Measurements from ENCODE around the gene ZNF507. TPM values are rescaled to one million over a fixed set of nuclear protein-coding genes. Genes with fewer than 3 reads are reported as not detected.
A peak's percentile ranks its signal among the peaks of the same experiment; 100 is the strongest.

ZNF507 gene
- total and polyA plus RNA-seq, 2 of the 8 experiments (the other 6 are each of a cell fraction or from before 2014, with no cell fraction given): 8.6 to 28.8 TPM

- Histone ChIP-seq H3K4me1 (replicated peaks in 1 of 4; ENCODE audit: control insufficient read depth in 3 of 4, insufficient read depth in 4 of 4, low read length in 3 of 4) (no peaks in the 10 kb centered on the region), H2BK12ac (ENCODE audit: low read depth, low read length) (no peak overlapping the region), H3K14ac (ENCODE audit: insufficient read length) (no peak overlapping the region), H2BK20ac (ENCODE audit: low read length) (no peak overlapping the region), H3K4me2 (ENCODE audit: insufficient read depth in 1 of 2, low read depth in 2 of 2, low read length in 2 of 2) (no peak overlapping the region), H2BK5ac (ENCODE audit: low read depth, low read length) (no peak overlapping the region), H4K5ac (ENCODE audit: insufficient read length, low read depth, low read length) (no peak overlapping the region), H4K91ac (replicated peaks; ENCODE audit: insufficient read length, low read length) (no peak overlapping the region), H3K27me3 (replicated peaks in 1 of 4; ENCODE audit: control insufficient read depth in 3 of 4, extremely low read depth in 1 of 4, insufficient read depth in 3 of 4, low read length in 3 of 4) (no peaks in the 10 kb centered on the region), H2BK120ac (replicated peaks; ENCODE audit: low read depth, low read length) (no peak overlapping the region), H3K18ac (ENCODE audit: extremely low read depth, low read length) (no peak overlapping the region), H3K27ac (ENCODE audit: low read depth, low read length) (no peak overlapping the region), H2AK5ac (ENCODE audit: low read depth, low read length) (no peak overlapping the region), H3K9me3 (ENCODE audit: insufficient read depth in 2 of 2, low read depth in 1 of 2, low read length in 1 of 2) (no peaks in the 10 kb centered on the region), H2BK15ac (ENCODE audit: low read length) (no peak overlapping the region), H3K23me2 (ENCODE audit: low read depth, low read length) (no peaks in the 10 kb centered on the region), H3K79me1 (ENCODE audit: low read depth, low read length) (no peaks in the 10 kb centered on the region), H2AFZ (ENCODE audit: low read length) (peak overlapping the region; percentile 49; the same call in 1 of the 2 replicates), H3K9ac (replicated peaks in 1 of 4; ENCODE audit: extremely low read depth in 1 of 4, low read depth in 3 of 4, low read length in 3 of 4) (no peak overlapping the region), H3K36me3 (ENCODE audit: control insufficient read depth in 2 of 4, insufficient read depth in 4 of 4, low read length in 3 of 4) (no peaks in the 10 kb centered on the region), H3K23ac (ENCODE audit: insufficient read length) (no peak overlapping the region), H3K4me3 (ENCODE audit: extremely low read depth in 1 of 4, insufficient read depth in 2 of 4, low read depth in 3 of 4, low read length in 4 of 4) (no peak overlapping the region), H3K56ac (replicated peaks; ENCODE audit: insufficient read length, low read depth, low read length) (no peak overlapping the region), H4K8ac (ENCODE audit: extremely low read depth, insufficient read depth, low read length) (no peak overlapping the region), H3K4ac (replicated peaks; ENCODE audit: insufficient read length, low read depth, low read length) (no peak overlapping the region), H4K20me1 (replicated peaks in 1 of 2; ENCODE audit: control insufficient read depth in 1 of 2, insufficient read depth in 2 of 2, low read length in 2 of 2) (no peaks in the 10 kb centered on the region), H3K79me2 (ENCODE audit: control insufficient read depth in 1 of 2, insufficient read depth in 2 of 2, low read length in 2 of 2) (no peaks in the 10 kb centered on the region)
- 81% methylated on average over 7 of the region's 7 CpGs; no CpG with 5 or more reads in 1 of the 2 experiments for WGBS, 2 experiments (ENCODE audit: extremely low coverage in 1 of 2, insufficient coverage in 1 of 2, insufficient read length in 1 of 2, insufficient replicate concordance in 2 of 2, low coverage in 1 of 2, low lambda C conversion rate in 2 of 2, missing lambda C conversion rate in 1 of 2)
- no peak for FAIRE-seq
- POLR2A ChIA-PET (ENCODE audit: partially characterized antibody): no interaction called here
- DNase-seq (ENCODE audit: low read depth in 1 of 2, low spot score in 2 of 2): no peak
- CTCF ChIA-PET (ENCODE audit: partially characterized antibody): interaction anchor here (0.7 to 5.9 kb wide), 8 partner anchors 8 to 549 kb away, joined by 3 to 31 read pairs (median 8); partner anchors contain the start of gene ZNF507
- TF ChIP-seq ZNF274 (IDR thresholded peaks at IDR 0.05; ENCODE audit: borderline replicate concordance, extremely low read depth, low read length) (no peak), YY1 (IDR thresholded peaks at IDR 0.05; ENCODE audit: low read depth, low read length) (no peak), POU5F1 (IDR thresholded peaks at IDR 0.05; ENCODE audit: low read depth, low read length) (no peak), SRF (IDR thresholded peaks at IDR 0.05; ENCODE audit: low read depth, low read length) (no peak), SP1 (IDR thresholded peaks at IDR 0.05; ENCODE audit: low read depth, low read length) (no peak), FOSL1 (IDR thresholded peaks at IDR 0.05; ENCODE audit: insufficient read depth, low read depth, low read length) (no peak), GTF2F1 (IDR thresholded peaks at IDR 0.05; ENCODE audit: borderline replicate concordance, low read depth, low read length) (no peak), BCL11A (IDR thresholded peaks at IDR 0.05; ENCODE audit: low read depth in 2 of 2, low read length in 2 of 2) (no peak), KDM4A (IDR thresholded peaks at IDR 0.05; ENCODE audit: low read depth, low read length, severe bottlenecking) (no peak)
- TF ChIP-seq, protein P1, sequence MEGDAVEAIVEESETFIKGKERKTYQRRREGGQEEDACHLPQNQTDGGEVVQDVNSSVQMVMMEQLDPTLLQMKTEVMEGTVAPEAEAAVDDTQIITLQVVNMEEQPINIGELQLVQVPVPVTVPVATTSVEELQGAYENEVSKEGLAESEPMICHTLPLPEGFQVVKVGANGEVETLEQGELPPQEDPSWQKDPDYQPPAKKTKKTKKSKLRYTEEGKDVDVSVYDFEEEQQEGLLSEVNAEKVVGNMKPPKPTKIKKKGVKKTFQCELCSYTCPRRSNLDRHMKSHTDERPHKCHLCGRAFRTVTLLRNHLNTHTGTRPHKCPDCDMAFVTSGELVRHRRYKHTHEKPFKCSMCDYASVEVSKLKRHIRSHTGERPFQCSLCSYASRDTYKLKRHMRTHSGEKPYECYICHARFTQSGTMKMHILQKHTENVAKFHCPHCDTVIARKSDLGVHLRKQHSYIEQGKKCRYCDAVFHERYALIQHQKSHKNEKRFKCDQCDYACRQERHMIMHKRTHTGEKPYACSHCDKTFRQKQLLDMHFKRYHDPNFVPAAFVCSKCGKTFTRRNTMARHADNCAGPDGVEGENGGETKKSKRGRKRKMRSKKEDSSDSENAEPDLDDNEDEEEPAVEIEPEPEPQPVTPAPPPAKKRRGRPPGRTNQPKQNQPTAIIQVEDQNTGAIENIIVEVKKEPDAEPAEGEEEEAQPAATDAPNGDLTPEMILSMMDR (IDR thresholded peaks at IDR 0.05; ENCODE audit: control extremely low read depth in 1 of 3, insufficient read depth in 1 of 3, low read depth in 1 of 3, low read length in 3 of 3): no peak
Measured at GRCh38 chr19:32336259-32337083, 8.9 kb upstream of the ZNF507 start.
